Nephron progenitor cell (in vitro differentiated cells): ENCODE results near the gene RMC1.

Experiments used
- DNase-seq: peaks from one replicate; pipeline ENCODE4 v3.0.0; 2021
- H3K27ac Mint-ChIP-seq: 2 replicates; pipeline ENCODE4 v1.8.0; 2021; ENCODE audit warnings: mild to moderate bottlenecking, moderate library complexity, mixed read lengths
- H3K27me3 Mint-ChIP-seq: 2 replicates; pipeline ENCODE4 v1.8.0; 2021; ENCODE audit warnings: mild to moderate bottlenecking, low read depth, mixed read lengths; ENCODE audit not compliant: poor library complexity
- H3K36me3 Mint-ChIP-seq: 2 replicates; pipeline ENCODE4 v1.8.0; 2021; ENCODE audit warnings: low read depth, mixed read lengths
- H3K4me1 Mint-ChIP-seq: 2 replicates; pipeline ENCODE4 v1.8.0; 2021; ENCODE audit warnings: mixed read lengths
- H3K4me3 Mint-ChIP-seq: 2 replicates; pipeline ENCODE4 v1.8.0; 2021; ENCODE audit warnings: mild to moderate bottlenecking, moderate library complexity, mixed read lengths
- H3K9me3 Mint-ChIP-seq: 2 replicates; pipeline ENCODE4 v1.8.0; 2021; ENCODE audit warnings: mild to moderate bottlenecking, moderate library complexity, mixed read lengths
- CTCF ChIP-seq: fragments of 200-600 bp; sonication (generic); IDR thresholded peaks from 2 replicates; pipeline ENCODE4 v1.5.0; 2021; ENCODE audit warnings: antibody characterized with exemption

The RMC1 gene

GRCh38 chr18:23545247-23545789 lies 42.0 kb downstream of the RMC1 start:
- Mint-ChIP-seq H3K27me3 (peaks cover 3% of the 10 kb centered on the region), H3K36me3 (peaks cover 49% of the 10 kb centered on the region), H3K4me3 (no peak overlapping the region), H3K4me1 (no peaks in the 10 kb centered on the region), H3K27ac (no peak overlapping the region), H3K9me3 (no peaks in the 10 kb centered on the region)
- no peak for DNase-seq
- TF ChIP-seq CTCF = no peak

GRCh38 chr18:23547306-23547705 lies 44.0 kb downstream of the RMC1 start:
- H3K27me3 Mint-ChIP-seq = peaks cover 3% of the 10 kb centered on the region
- no peaks in the 10 kb centered on the region for H3K4me1 Mint-ChIP-seq
- no peak for TF ChIP-seq CTCF
- no peak overlapping the region for H3K27ac Mint-ChIP-seq
- no peak for DNase-seq
- no peak overlapping the region for H3K4me3 Mint-ChIP-seq
- H3K9me3 Mint-ChIP-seq = no peaks in the 10 kb centered on the region
- H3K36me3 Mint-ChIP-seq = peaks cover 63% of the 10 kb centered on the region

GRCh38 chr18:23547846-23548245 lies 44.5 kb downstream of the RMC1 start:
- no peaks in the 10 kb centered on the region for H3K4me1 Mint-ChIP-seq
- H3K27ac Mint-ChIP-seq = no peak overlapping the region
- DNase-seq = no peak
- no peak overlapping the region for H3K4me3 Mint-ChIP-seq
- H3K9me3 Mint-ChIP-seq = no peaks in the 10 kb centered on the region
- no peak for TF ChIP-seq CTCF
- H3K36me3 Mint-ChIP-seq = peaks cover 68% of the 10 kb centered on the region
- H3K27me3 Mint-ChIP-seq = peaks cover 3% of the 10 kb centered on the region

GRCh38 chr18:23548275-23548674 lies 45.0 kb downstream of the RMC1 start:
- DNase-seq = no peak
- H3K4me3 Mint-ChIP-seq = no peak overlapping the region
- no peak for TF ChIP-seq CTCF
- H3K9me3 Mint-ChIP-seq = no peaks in the 10 kb centered on the region
- peaks cover 72% of the 10 kb centered on the region for H3K36me3 Mint-ChIP-seq
- peaks cover 3% of the 10 kb centered on the region for H3K27me3 Mint-ChIP-seq
- peak overlapping the region; percentile 38 for H3K27ac Mint-ChIP-seq
- H3K4me1 Mint-ChIP-seq = no peaks in the 10 kb centered on the region

- Mint-ChIP-seq H3K9me3 (no peaks in the 10 kb centered on the region), H3K4me3 (no peak overlapping the region), H3K4me1 (no peaks in the 10 kb centered on the region), H3K36me3 (peaks cover 71% of the 10 kb centered on the region), H3K27me3 (peaks cover 3% of the 10 kb centered on the region), H3K27ac (no peak overlapping the region)
- DNase-seq = no peak
- TF ChIP-seq CTCF = no peak
These were observed 45.4 kb downstream of the RMC1 start for GRCh38 chr18:23548719-23549118.

- peaks cover 3% of the 10 kb centered on the region for H3K27me3 Mint-ChIP-seq
- no peak overlapping the region for H3K27ac Mint-ChIP-seq
- peaks cover 79% of the 10 kb centered on the region for H3K36me3 Mint-ChIP-seq
- no peak overlapping the region for H3K4me3 Mint-ChIP-seq
- H3K4me1 Mint-ChIP-seq = peaks cover 6% of the 10 kb centered on the region
- no peak for TF ChIP-seq CTCF
- DNase-seq = no peak
- H3K9me3 Mint-ChIP-seq = no peaks in the 10 kb centered on the region
These were observed 47.6 kb downstream of the RMC1 start for GRCh38 chr18:23550898-23551297.
